Activated CD8-positive, alpha-beta T cell treated with anti-CD3 and anti-CD28 coated beads, Interleukin-2, amount 10 ng/mL, durations not matched to agents 7 days and 5 days (primary cell): ENCODE data around the gene GRIK1. TPM values are rescaled to one million over a fixed set of nuclear protein-coding genes. Genes with fewer than 3 reads are reported as not detected.

Experiments used
- ATAC-seq: fragments of 150-1000 bp; cut with Tn5 transposase; one replicate; pipeline ENCODE4 v1.10.0; 2021; ENCODE audit warnings: moderate library complexity
- CTCF ChIA-PET: fragments of 350-600 bp; sonication (Branson Sonifier 250); formaldehyde crosslinking; loops from one replicate; lab custom pipeline; 2021; ENCODE audit warnings: antibody characterized with exemption; lab: Charles Lee
- POLR2A ChIA-PET: fragments of 350-600 bp; sonication (Branson Sonifier 250); formaldehyde crosslinking; loops from one replicate; lab custom pipeline; 2021; ENCODE audit warnings: antibody characterized with exemption; lab: Charles Lee
- DNase-seq: peaks from one replicate; pipeline ENCODE4 v3.0.0-alpha.2; 2020
- H3K27ac Mint-ChIP-seq: one replicate; pipeline ENCODE4 v1.8.0; 2021; ENCODE audit warnings: mild to moderate bottlenecking, mixed read lengths
- H3K27me3 Mint-ChIP-seq: one replicate; pipeline ENCODE4 v1.8.0; 2021; ENCODE audit warnings: low read depth, mixed read lengths
- H3K36me3 Mint-ChIP-seq: one replicate; pipeline ENCODE4 v1.8.0; 2021; ENCODE audit warnings: low read depth, mixed read lengths
- H3K4me1 Mint-ChIP-seq: one replicate; pipeline ENCODE4 v1.8.0; 2021; ENCODE audit warnings: low read depth, mixed read lengths
- H3K4me3 Mint-ChIP-seq: one replicate; pipeline ENCODE4 v1.8.0; 2021; ENCODE audit warnings: mild to moderate bottlenecking, mixed read lengths
- H3K9me3 Mint-ChIP-seq: one replicate; pipeline ENCODE4 v1.8.0; 2022; ENCODE audit warnings: mixed read lengths; ENCODE audit not compliant: insufficient read depth
- total RNA-seq, 2 experiments: library from RNA; stranded (reverse); gene quantifications; one replicate each; pipeline ENCODE4 v1.2.3, GENCODE V29; 2021

Gene GRIK1
- total RNA-seq, 2 experiments from 2014 or later: not detected

- CTCF ChIA-PET: no interaction called here
- Mint-ChIP-seq H3K4me1 (no peaks in the 10 kb centered on the region), H3K9me3 (no peaks in the 10 kb centered on the region), H3K4me3 (no peak overlapping the region), H3K36me3 (no peaks in the 10 kb centered on the region), H3K27ac (no peak overlapping the region), H3K27me3 (no peaks in the 10 kb centered on the region)
- POLR2A ChIA-PET: no interaction called here
- DNase-seq (no peak), ATAC-seq (no peak)
Measured at GRCh38 chr21:29708401-29708800, 231.4 kb downstream of the GRIK1 start.

GRCh38 chr21:29704719-29705118 lies 235.1 kb downstream of the GRIK1 start:
- no peaks in the 10 kb centered on the region for H3K36me3 Mint-ChIP-seq
- no peak overlapping the region for H3K27ac Mint-ChIP-seq
- H3K4me3 Mint-ChIP-seq: no peak overlapping the region
- no peaks in the 10 kb centered on the region for H3K4me1 Mint-ChIP-seq
- CTCF ChIA-PET: no interaction called here
- DNase-seq: no peak
- H3K9me3 Mint-ChIP-seq: no peaks in the 10 kb centered on the region
- ATAC-seq: no peak
- POLR2A ChIA-PET: no interaction called here
- H3K27me3 Mint-ChIP-seq: no peaks in the 10 kb centered on the region

GRCh38 chr21:29701676-29702075 lies 238.1 kb downstream of the GRIK1 start:
- DNase-seq (no peak), ATAC-seq (no peak)
- Mint-ChIP-seq H3K4me1 (peaks cover 9% of the 10 kb centered on the region), H3K9me3 (no peaks in the 10 kb centered on the region), H3K4me3 (no peak overlapping the region), H3K27me3 (no peaks in the 10 kb centered on the region), H3K36me3 (no peaks in the 10 kb centered on the region), H3K27ac (no peak overlapping the region)
- ChIA-PET CTCF (no interaction called here), POLR2A (no interaction called here)

- no peaks in the 10 kb centered on the region for H3K36me3 Mint-ChIP-seq
- CTCF ChIA-PET: interaction anchor here (1.2 kb wide), 1 partner anchor 25 kb away, joined by 3 read pairs; no protein-coding TSS in a partner anchor
- H3K4me1 Mint-ChIP-seq: peaks cover 9% of the 10 kb centered on the region
- H3K4me3 Mint-ChIP-seq: no peak overlapping the region
- POLR2A ChIA-PET: no interaction called here
- H3K9me3 Mint-ChIP-seq: no peaks in the 10 kb centered on the region
- ATAC-seq (no peak), DNase-seq (no peak)
- no peak overlapping the region for H3K27ac Mint-ChIP-seq
- no peaks in the 10 kb centered on the region for H3K27me3 Mint-ChIP-seq
Measured at GRCh38 chr21:29697555-29698193, 242.1 kb downstream of the GRIK1 start.

GRCh38 chr21:29696937-29697336 lies 242.9 kb downstream of the GRIK1 start:
- POLR2A ChIA-PET: no interaction called here
- no peaks in the 10 kb centered on the region for H3K9me3 Mint-ChIP-seq
- H3K27ac Mint-ChIP-seq: no peak overlapping the region
- H3K4me1 Mint-ChIP-seq: peaks cover 9% of the 10 kb centered on the region
- H3K27me3 Mint-ChIP-seq: no peaks in the 10 kb centered on the region
- no peaks in the 10 kb centered on the region for H3K36me3 Mint-ChIP-seq
- no peak for DNase-seq
- no peak overlapping the region for H3K4me3 Mint-ChIP-seq
- CTCF ChIA-PET: interaction anchor here (1.2 kb wide), 1 partner anchor 24 kb away, joined by 3 read pairs; no protein-coding TSS in a partner anchor
- no peak for ATAC-seq

GRCh38 chr21:29691616-29692491 lies 247.9 kb downstream of the GRIK1 start:
- Mint-ChIP-seq H3K4me1 (no peaks in the 10 kb centered on the region), H3K4me3 (no peak overlapping the region), H3K9me3 (no peaks in the 10 kb centered on the region), H3K27me3 (no peaks in the 10 kb centered on the region), H3K27ac (no peak overlapping the region), H3K36me3 (no peaks in the 10 kb centered on the region)
- no peak for ATAC-seq
- CTCF ChIA-PET: interaction anchor here (1.1 kb wide), 1 partner anchor 348 kb away, joined by 3 read pairs; no protein-coding TSS in a partner anchor
- DNase-seq: no peak
- POLR2A ChIA-PET: no interaction called here

- no peaks in the 10 kb centered on the region for H3K4me1 Mint-ChIP-seq
- H3K36me3 Mint-ChIP-seq: no peaks in the 10 kb centered on the region
- CTCF ChIA-PET: no interaction called here
- ATAC-seq (no peak), DNase-seq (no peak)
- H3K4me3 Mint-ChIP-seq: no peak overlapping the region
- no peaks in the 10 kb centered on the region for H3K27me3 Mint-ChIP-seq
- POLR2A ChIA-PET: no interaction called here
- peaks cover 5% of the 10 kb centered on the region for H3K9me3 Mint-ChIP-seq
- H3K27ac Mint-ChIP-seq: no peak overlapping the region
Measured at GRCh38 chr21:29689753-29690152, 250.0 kb downstream of the GRIK1 start.

GRCh38 chr21:29684106-29684505 lies 255.7 kb downstream of the GRIK1 start:
- DNase-seq (no peak), ATAC-seq (no peak)
- no peak overlapping the region for H3K4me3 Mint-ChIP-seq
- no peaks in the 10 kb centered on the region for H3K36me3 Mint-ChIP-seq
- no peak overlapping the region for H3K27ac Mint-ChIP-seq
- ChIA-PET POLR2A (no interaction called here), CTCF (no interaction called here)
- peaks cover 5% of the 10 kb centered on the region for H3K9me3 Mint-ChIP-seq
- H3K27me3 Mint-ChIP-seq: peaks cover 2% of the 10 kb centered on the region
- H3K4me1 Mint-ChIP-seq: no peaks in the 10 kb centered on the region

GRCh38 chr21:29682800-29683199 lies 257.0 kb downstream of the GRIK1 start:
- Mint-ChIP-seq H3K27me3 (peaks cover 2% of the 10 kb centered on the region), H3K4me1 (no peaks in the 10 kb centered on the region), H3K27ac (no peak overlapping the region), H3K4me3 (no peak overlapping the region), H3K9me3 (peaks cover 5% of the 10 kb centered on the region), H3K36me3 (no peaks in the 10 kb centered on the region)
- no peak for ATAC-seq
- no peak for DNase-seq
- CTCF ChIA-PET: no interaction called here
- POLR2A ChIA-PET: no interaction called here

- CTCF ChIA-PET: no interaction called here
- Mint-ChIP-seq H3K27me3 (peaks cover 2% of the 10 kb centered on the region), H3K4me1 (no peaks in the 10 kb centered on the region), H3K27ac (no peak overlapping the region), H3K36me3 (no peaks in the 10 kb centered on the region), H3K4me3 (no peak overlapping the region), H3K9me3 (no peaks in the 10 kb centered on the region)
- DNase-seq (no peak), ATAC-seq (no peak)
- POLR2A ChIA-PET: no interaction called here
Measured at GRCh38 chr21:29680273-29680672, 259.5 kb downstream of the GRIK1 start.

- Mint-ChIP-seq H3K4me1 (no peaks in the 10 kb centered on the region), H3K27me3 (peaks cover 2% of the 10 kb centered on the region), H3K9me3 (no peaks in the 10 kb centered on the region), H3K4me3 (no peak overlapping the region), H3K27ac (no peak overlapping the region), H3K36me3 (no peaks in the 10 kb centered on the region)
- ATAC-seq: no peak
- ChIA-PET POLR2A (no interaction called here), CTCF (no interaction called here)
- DNase-seq: no peak
Measured at GRCh38 chr21:29678626-29679025, 261.2 kb downstream of the GRIK1 start.

- Mint-ChIP-seq H3K9me3 (no peaks in the 10 kb centered on the region), H3K4me3 (no peak overlapping the region), H3K27ac (no peak overlapping the region), H3K36me3 (no peaks in the 10 kb centered on the region), H3K27me3 (peaks cover 5% of the 10 kb centered on the region), H3K4me1 (no peaks in the 10 kb centered on the region)
- DNase-seq (no peak), ATAC-seq (no peak)
- ChIA-PET POLR2A (no interaction called here), CTCF (no interaction called here)
Measured at GRCh38 chr21:29677326-29677725, 262.5 kb downstream of the GRIK1 start.
